CD4-positive, alpha-beta T cell treated with Interleukin-1 beta for 1 hour (primary cell): ENCODE measurements around the gene WEE2.
"Not testable (repeated sequence)": the region's sequence is repeated elsewhere in the genome, so short reads cannot be mapped to it uniquely, and the experiment has no call there.

Experiments used
- DNase-seq, 2 donors: peaks; one replicate each; pipeline ENCODE4 v3.0.0-alpha.2; 2020 to 2022

WEE2 gene

GRCh38 chr7:141708351-141708750, at the start of gene WEE2:
Gene WEE2, plus strand, starts transcription at chr7:141708353. Its CDS starts 406 bp downstream, at chr7:141708759.
- DNase-seq, result no peak

GRCh38 chr7:141659501-141659900, 48.7 kb upstream of the WEE2 start:
- DNase-seq, result no peak

GRCh38 chr7:141660259-141660658, 47.9 kb upstream of the WEE2 start:
- DNase-seq, result peak in 1 of 2 donors; percentile 41

- DNase-seq, result no peak
Measured at GRCh38 chr7:141663081-141663849, 44.9 kb upstream of the WEE2 start.

DNA sequence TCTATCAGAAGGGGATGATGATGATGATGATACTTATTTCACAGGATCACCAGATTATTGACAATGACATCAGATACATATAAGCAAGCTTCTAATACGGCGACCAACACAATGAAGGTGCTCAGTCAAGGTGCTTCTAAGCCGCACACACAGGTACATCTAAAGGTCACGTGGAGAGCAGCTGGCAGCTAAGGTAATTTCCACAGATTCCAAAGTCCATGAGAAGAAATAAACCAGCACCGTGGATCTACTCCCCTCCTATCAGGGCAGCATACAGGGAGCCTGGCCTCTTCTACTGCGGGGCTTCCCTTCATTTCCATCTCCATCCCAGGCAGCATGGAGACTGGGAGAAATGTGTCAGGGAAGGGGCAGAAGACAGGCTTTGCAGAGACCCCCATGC, 43.7 kb upstream of the WEE2 start:
- DNase-seq, result no peak

- no peak for DNase-seq
Measured at GRCh38 chr7:141665208-141666035, 42.7 kb upstream of the WEE2 start.

DNA sequence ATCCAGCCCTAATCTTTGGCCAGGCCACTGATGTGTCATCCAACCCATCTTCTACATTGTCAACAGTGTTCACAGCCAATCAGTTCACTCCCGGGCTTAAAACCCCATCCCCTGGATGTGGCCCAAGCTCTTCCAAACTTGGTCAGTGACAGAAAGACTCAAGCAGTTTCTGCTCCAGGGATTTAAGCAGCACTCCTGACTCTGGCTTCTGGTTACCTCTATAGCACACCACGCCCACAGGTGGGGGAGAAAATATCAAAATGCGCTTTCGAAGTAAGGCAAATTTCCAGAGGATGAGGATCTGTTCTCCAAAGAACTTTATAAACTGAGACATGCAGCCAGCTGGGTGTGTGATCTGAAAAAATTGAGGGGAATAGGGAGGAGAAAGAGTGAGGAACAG, 42.1 kb upstream of the WEE2 start:
- no peak for DNase-seq

DNA sequence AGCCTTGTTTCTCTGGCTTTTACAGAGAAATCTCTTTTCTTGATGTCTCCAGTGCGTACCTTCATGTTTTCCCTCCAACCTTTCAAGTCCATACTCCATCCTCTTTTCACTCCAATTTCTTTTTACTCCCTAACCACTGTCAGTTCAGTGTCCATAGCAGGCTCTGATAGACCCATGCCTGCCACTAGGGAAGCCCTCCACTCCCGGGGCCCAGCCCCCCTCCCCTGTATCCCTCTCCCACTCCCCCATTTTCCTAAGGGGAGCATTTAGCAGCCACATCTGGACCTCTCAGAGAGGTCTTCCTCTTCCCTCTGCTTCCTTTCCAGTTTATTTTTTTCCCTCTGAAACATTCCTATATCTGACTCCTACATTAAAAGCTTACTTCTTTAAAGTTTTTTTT, 39.3 kb upstream of the WEE2 start:
- no peak for DNase-seq

GRCh38 chr7:141671705-141672496, 36.3 kb upstream of the WEE2 start:
- DNase-seq, result no peak

GRCh38 chr7:141673346-141673745, 34.8 kb upstream of the WEE2 start:
- DNase-seq, result no peak

DNA sequence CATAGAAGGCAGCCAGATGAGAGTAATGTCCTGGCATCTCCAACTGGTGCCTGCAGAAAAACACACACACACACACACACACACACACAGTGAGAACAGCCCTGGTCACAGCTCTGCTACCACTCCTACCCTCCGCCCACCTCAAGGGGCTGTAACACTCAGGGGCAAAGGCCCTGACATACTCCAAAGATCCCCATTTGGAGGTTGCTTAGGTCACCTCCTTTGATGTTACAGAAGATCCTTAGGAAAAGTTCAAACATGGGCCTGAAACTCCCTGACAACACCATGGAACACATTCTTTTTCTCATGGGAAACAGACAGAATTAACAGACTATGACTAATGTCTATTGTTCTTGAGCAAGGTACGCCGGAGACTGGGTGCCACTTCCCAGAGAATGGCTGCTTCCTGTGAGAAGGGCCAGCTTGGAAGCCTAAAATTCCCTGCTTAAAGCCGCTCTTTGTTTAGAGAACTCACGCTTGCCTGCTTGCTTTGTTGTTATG, 33.9 kb upstream of the WEE2 start:
- no peak for DNase-seq

DNA sequence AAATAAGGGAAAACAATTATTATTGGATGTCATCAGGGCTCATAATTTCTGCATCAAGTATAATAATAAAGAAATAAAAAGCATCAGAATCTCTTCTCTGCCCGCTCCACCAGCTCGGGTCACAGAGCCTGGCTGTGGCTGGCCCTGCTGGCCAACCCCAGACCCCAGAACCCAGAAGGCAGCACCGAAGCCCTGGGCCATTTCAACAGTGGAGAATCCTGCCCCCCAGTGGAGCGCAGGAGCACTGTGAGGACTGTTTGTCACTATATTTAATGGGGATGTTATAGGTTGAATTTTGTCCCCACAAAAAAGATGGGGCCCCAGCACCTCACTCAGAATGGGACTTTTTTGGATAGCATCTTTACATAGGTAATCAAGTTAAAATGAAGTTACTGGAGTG, 33.5 kb upstream of the WEE2 start:
- DNase-seq, result no peak

- no peak for DNase-seq
Measured at GRCh38 chr7:141675436-141676215, 32.5 kb upstream of the WEE2 start.

- DNase-seq, result no peak
Measured at GRCh38 chr7:141676618-141677017, 31.5 kb upstream of the WEE2 start.

GRCh38 chr7:141679014-141679413, 29.1 kb upstream of the WEE2 start:
- no peak for DNase-seq

DNA sequence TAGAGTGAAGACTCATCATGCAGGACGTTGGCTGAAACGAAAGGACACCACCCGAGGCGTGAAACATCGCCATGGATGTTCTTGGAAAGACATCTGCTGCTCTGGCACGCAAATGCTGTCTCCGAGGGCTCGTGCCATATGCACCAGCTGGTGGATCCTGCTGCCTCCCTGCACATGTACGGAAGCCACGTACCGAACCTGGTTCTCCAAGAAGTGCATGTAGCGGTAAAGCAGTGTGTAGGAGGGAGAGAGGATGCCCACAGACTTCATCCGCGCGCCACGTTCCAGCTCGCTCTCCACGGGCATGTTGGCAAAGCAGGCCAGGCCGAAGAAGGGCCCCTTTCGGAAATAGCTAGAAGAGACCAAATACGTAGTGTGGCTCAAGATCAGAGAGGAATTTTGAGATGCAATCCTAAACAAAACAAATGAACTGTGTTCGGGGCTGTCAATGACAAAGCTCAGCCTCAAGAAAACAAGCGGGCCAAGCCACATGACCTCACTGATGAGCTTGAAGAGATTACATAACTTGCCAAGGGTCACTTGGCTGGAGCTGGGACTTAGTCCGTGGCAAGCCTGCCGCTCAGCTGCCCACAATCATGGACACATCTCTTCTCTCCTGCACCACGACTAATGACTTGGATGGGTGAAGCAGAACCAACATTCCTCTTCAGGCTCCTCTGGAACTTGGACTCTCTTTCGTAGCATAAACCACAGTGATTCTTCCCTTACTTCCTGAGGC, 22.7 kb upstream of the WEE2 start:
- no peak for DNase-seq

DNA sequence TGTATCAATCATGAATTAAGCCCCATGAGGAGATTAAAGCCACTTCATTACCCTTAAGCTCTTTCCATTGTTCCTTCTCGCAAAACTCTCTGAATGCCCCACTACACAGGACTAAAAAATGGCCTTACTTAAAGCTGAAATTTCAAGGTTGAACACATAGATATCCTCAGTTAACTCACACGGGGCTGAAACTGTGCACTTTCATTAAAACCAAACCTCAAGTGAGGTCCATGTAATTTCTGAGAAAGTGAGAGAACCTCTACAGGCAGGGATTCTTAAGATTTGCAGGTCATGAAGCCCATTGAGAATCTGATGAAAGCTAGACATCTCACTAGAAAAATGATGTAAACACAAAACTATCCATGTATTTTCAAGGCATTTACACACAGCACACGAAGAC, 22.1 kb upstream of the WEE2 start:
- DNase-seq, result no peak

- DNase-seq, result no peak
Measured at GRCh38 chr7:141686670-141687069, 21.5 kb upstream of the WEE2 start.

GRCh38 chr7:141688043-141688442, 20.1 kb upstream of the WEE2 start:
- DNase-seq, result no peak

- not testable (repeated sequence) for DNase-seq
Measured at GRCh38 chr7:141689072-141689825, 18.9 kb upstream of the WEE2 start.

- DNase-seq, result no peak
Measured at GRCh38 chr7:141691540-141691939, 16.6 kb upstream of the WEE2 start.
